HEK293T (cell line): ENCODE measurements around the gene IL1RL2.

Experiments used
- ARNT ChIP-seq: fragments of 450-650 bp; IDR thresholded peaks from 2 replicates; pipeline ENCODE4 v1.6.1; 2017; ENCODE audit warnings: mild to moderate bottlenecking
- BHLHE40 ChIP-seq: fragments of 450-650 bp; IDR thresholded peaks from 2 replicates; pipeline ENCODE4 v1.6.1; 2016; ENCODE audit warnings: mild to moderate bottlenecking, moderate library complexity, borderline replicate concordance
- CTBP1 ChIP-seq: fragments of 450-650 bp; IDR thresholded peaks from 2 replicates; pipeline ENCODE4 v1.6.1; 2016; ENCODE audit warnings: borderline replicate concordance
- FOXA1 ChIP-seq: fragments of 450-650 bp; IDR thresholded peaks from 2 replicates; pipeline ENCODE4 v1.6.1; 2016; ENCODE audit warnings: mild to moderate bottlenecking
- FOXK2 ChIP-seq: fragments of 450-650 bp; IDR thresholded peaks from 2 replicates; pipeline ENCODE4 v1.6.1; 2016; ENCODE audit warnings: mild to moderate bottlenecking
- FOXM1 ChIP-seq: fragments of 450-650 bp; IDR thresholded peaks from 2 replicates; pipeline ENCODE4 v1.6.1; 2017; ENCODE audit warnings: mild to moderate bottlenecking, borderline replicate concordance
- HDGF ChIP-seq: fragments of 450-650 bp; IDR thresholded peaks from 2 replicates; pipeline ENCODE4 v1.6.1; 2017; ENCODE audit warnings: antibody characterized with exemption, borderline replicate concordance
- L3MBTL2 ChIP-seq: fragments of 450-650 bp; conservative IDR thresholded peaks from 2 replicates; pipeline ENCODE4 v1.6.1; 2016; ENCODE audit warnings: mild to moderate bottlenecking
- LEF1 ChIP-seq: fragments of 450-650 bp; IDR thresholded peaks from 2 replicates; pipeline ENCODE4 v1.6.1; 2017; ENCODE audit warnings: mild to moderate bottlenecking, borderline replicate concordance
- SP1 ChIP-seq: fragments of 450-650 bp; IDR thresholded peaks from 2 replicates; pipeline ENCODE4 v1.6.1; 2017
- TARDBP ChIP-seq: fragments of 450-650 bp; IDR thresholded peaks from 2 replicates; pipeline ENCODE4 v1.6.1; 2016
- TF ChIP-seq, protein P1 (sequence below): fragments of 450-650 bp; IDR thresholded peaks from 2 replicates; pipeline ENCODE4 v1.6.1; 2016

DNA sequence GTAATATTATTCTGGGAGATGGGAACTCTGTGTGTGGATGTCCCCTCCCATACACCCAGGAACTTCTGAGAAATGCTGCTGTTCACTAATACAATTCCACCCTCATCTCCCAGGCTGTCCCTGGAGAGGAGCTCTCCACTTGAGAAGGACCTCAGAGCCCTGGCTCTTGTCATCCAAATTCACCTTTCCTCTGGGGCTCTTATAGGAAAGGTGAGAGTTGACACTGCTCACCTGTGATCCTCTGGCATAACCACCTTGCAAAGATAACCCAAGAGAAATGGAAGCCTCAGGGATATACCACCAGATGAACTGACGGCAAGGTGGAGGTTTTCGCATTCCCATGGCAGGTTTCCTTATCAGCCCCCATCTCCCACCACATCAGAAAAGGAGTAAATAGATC is 52.0 kb downstream of the IL1RL2 start:
- TF ChIP-seq CTBP1, result no peak
- TF ChIP-seq FOXM1, result no peak
- no peak for TF ChIP-seq BHLHE40
- no peak for TF ChIP-seq TARDBP
- no peak for TF ChIP-seq SP1
- TF ChIP-seq HDGF, result no peak
- no peak for TF ChIP-seq FOXK2
- TF ChIP-seq, protein P1, sequence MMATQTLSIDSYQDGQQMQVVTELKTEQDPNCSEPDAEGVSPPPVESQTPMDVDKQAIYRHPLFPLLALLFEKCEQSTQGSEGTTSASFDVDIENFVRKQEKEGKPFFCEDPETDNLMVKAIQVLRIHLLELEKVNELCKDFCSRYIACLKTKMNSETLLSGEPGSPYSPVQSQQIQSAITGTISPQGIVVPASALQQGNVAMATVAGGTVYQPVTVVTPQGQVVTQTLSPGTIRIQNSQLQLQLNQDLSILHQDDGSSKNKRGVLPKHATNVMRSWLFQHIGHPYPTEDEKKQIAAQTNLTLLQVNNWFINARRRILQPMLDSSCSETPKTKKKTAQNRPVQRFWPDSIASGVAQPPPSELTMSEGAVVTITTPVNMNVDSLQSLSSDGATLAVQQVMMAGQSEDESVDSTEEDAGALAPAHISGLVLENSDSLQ, result no peak
- no peak for TF ChIP-seq LEF1
- TF ChIP-seq L3MBTL2, result no peak
- TF ChIP-seq FOXA1, result no peak
- TF ChIP-seq ARNT, result no peak
